B cell (primary cell): ENCODE data around the gene PPP2R5D. TPM values are rescaled to one million over a fixed set of nuclear protein-coding genes. Genes with fewer than 3 reads are reported as not detected.

Experiments used
- ATAC-seq: fragments of 200-7000 bp; cut with Tn5 transposase; one replicate; pipeline ENCODE4 v1.10.0; 2021; ENCODE audit warnings: low read depth, mild to moderate bottlenecking, moderate number of reproducible peaks, moderate library complexity
- CTCF ChIA-PET: fragments of 350-600 bp; sonication (Branson Sonifier 250); formaldehyde crosslinking; loops from one replicate; lab custom pipeline; 2021; ENCODE audit warnings: antibody characterized with exemption, inconsistent platforms; lab: Charles Lee
- POLR2A ChIA-PET: fragments of 350-600 bp; sonication (Branson Sonifier 250); formaldehyde crosslinking; loops from one replicate; lab custom pipeline; 2021; ENCODE audit warnings: antibody characterized with exemption; lab: Charles Lee
- DNase-seq: peaks from one replicate; pipeline ENCODE4 v3.0.0; 2013
- H2AFZ ChIP-seq: 2 replicates; pipeline ENCODE4 v1.6.1; 2012; ENCODE audit warnings: mild to moderate bottlenecking, low read depth, low read length; ENCODE audit not compliant: insufficient read depth, poor library complexity, severe bottlenecking
- H3K27ac ChIP-seq, 2 donors: 1 replicate in 1 of 2; 2 replicates in 1 of 2; pipeline ENCODE4 v1.5.1; 2012 to 2013; ENCODE audit warnings: low read length in 2 of 2, mild to moderate bottlenecking in 2 of 2, moderate library complexity in 1 of 2
- H3K27me3 ChIP-seq, 4 experiments: fragments of 200-600 bp in 1 of 4; sonication (generic) in 1 of 4; replicated peaks in 1 of 4; 1 replicate in 2 of 4; 2 replicates in 2 of 4; pipeline versions ENCODE4 v1.6.1 to v1.7.0; 2013 to 2016; ENCODE audit warnings: low read length in 3 of 4, mild to moderate bottlenecking in 2 of 4, mixed read lengths in 1 of 4, moderate library complexity in 1 of 4; ENCODE audit not compliant: insufficient read depth in 4 of 4, control insufficient read depth in 3 of 4; ENCODE audit errors: control extremely low read depth in 1 of 4
- H3K36me3 ChIP-seq, 2 experiments: replicated peaks in 1 of 2; 1 replicate in 1 of 2; 2 replicates in 1 of 2; pipeline versions ENCODE4 v1.6.1 to v1.7.1; 2013; ENCODE audit warnings: low read length in 1 of 2; ENCODE audit not compliant: insufficient read depth in 2 of 2, control insufficient read depth in 1 of 2; ENCODE audit errors: control extremely low read depth in 1 of 2, extremely low read depth in 1 of 2
- H3K4me1 ChIP-seq, 2 donors: fragments of 200-600 bp in 1 of 2; sonication (generic) in 1 of 2; 1 replicate in 1 of 2; 2 replicates in 1 of 2; pipeline versions ENCODE4 v1.5.1 to v1.6.1; 2013 to 2017; ENCODE audit warnings: low read length in 2 of 2; ENCODE audit not compliant: control insufficient read depth in 2 of 2, insufficient read depth in 2 of 2
- H3K4me2 ChIP-seq: replicated peaks from 2 replicates; pipeline ENCODE3; 2012; ENCODE audit warnings: mild to moderate bottlenecking, low read depth, low read length; ENCODE audit not compliant: poor library complexity, severe bottlenecking
- H3K4me3 ChIP-seq, 5 experiments: fragments of 200-600 bp in 1 of 5; sonication (generic) in 1 of 5; 1 replicate in 3 of 5; 2 replicates in 2 of 5; pipeline versions ENCODE4 v1.5.1 to v1.7.0; 2011 to 2016; ENCODE audit warnings: low read length in 4 of 5, mild to moderate bottlenecking in 4 of 5, low read depth in 2 of 5, control low read depth in 1 of 5, moderate library complexity in 1 of 5; ENCODE audit not compliant: insufficient read depth in 1 of 5; ENCODE audit errors: control extremely low read depth in 1 of 5, extremely low read depth in 1 of 5
- H3K79me2 ChIP-seq: fragments of 200-600 bp; sonication (generic); one replicate; pipeline ENCODE4 v1.6.0; 2016; ENCODE audit warnings: low read length; ENCODE audit not compliant: control insufficient read depth, insufficient read depth
- H3K9ac ChIP-seq: fragments of 200-600 bp; sonication (generic); 2 replicates; pipeline ENCODE4 v1.6.1; 2017; ENCODE audit warnings: mild to moderate bottlenecking, low read length, moderate library complexity
- H3K9me3 ChIP-seq, 3 donors: one replicate each; pipeline versions ENCODE4 v1.6.1 to v1.7.1; 2013; ENCODE audit warnings: low read length in 2 of 3; ENCODE audit not compliant: control insufficient read depth in 2 of 3, insufficient read depth in 1 of 3; ENCODE audit errors: control extremely low read depth in 1 of 3
- H4K20me1 ChIP-seq: 2 replicates; pipeline ENCODE4 v1.6.0; 2012; ENCODE audit warnings: mild to moderate bottlenecking, low read length; ENCODE audit not compliant: insufficient read depth, control insufficient read depth, poor library complexity, severe bottlenecking
- H3K27ac Mint-ChIP-seq: one replicate; pipeline ENCODE4 v1.8.0; 2021; ENCODE audit warnings: mixed read lengths
- H3K27me3 Mint-ChIP-seq: one replicate; pipeline ENCODE4 v1.8.0; 2021; ENCODE audit warnings: mixed read lengths
- H3K4me1 Mint-ChIP-seq: one replicate; pipeline ENCODE4 v1.8.0; 2021; ENCODE audit warnings: mixed read lengths
- H3K4me3 Mint-ChIP-seq: one replicate; pipeline ENCODE4 v1.8.0; 2021; ENCODE audit warnings: mixed read lengths
- H3K9me3 Mint-ChIP-seq: one replicate; pipeline ENCODE4 v1.8.0; 2022; ENCODE audit warnings: mixed read lengths; ENCODE audit not compliant: insufficient read depth
- EZH2 ChIP-seq: IDR thresholded peaks from 2 replicates; pipeline ENCODE4 v1.6.1; 2012; ENCODE audit warnings: borderline replicate concordance, low read depth, mild to moderate bottlenecking, moderate library complexity, low read length; ENCODE audit not compliant: insufficient read depth, poor library complexity, severe bottlenecking
- WGBS: methylation state at CpG from one replicate; pipeline ENCODE4 v1.1.5; 2013; ENCODE audit warnings: missing lambda C conversion rate; ENCODE audit not compliant: insufficient coverage; 5-methylcytosine and 5-hydroxymethylcytosine counted together
- intact Hi-C: fragments of 100-400 bp; cut with micrococcal nuclease; formaldehyde crosslinking; loops from one replicate; pipeline ENCODE4 v1.10.0; 2022
- polyA plus RNA-seq: library from polyadenylated mRNA; depleted of rRNA; stranded (reverse); fragments of >200 nt; gene quantifications from 2 replicates; pipeline ENCODE4 v1.2.3, GENCODE V29; 2012
- total RNA-seq, 2 donors: library from RNA; stranded (reverse); fragments of 120-200 nt in 1 of 2; gene quantifications; 1 replicate in 1 of 2; 2 replicates in 1 of 2; pipeline versions ENCODE4 v1.2.3 to v1.2.4, GENCODE V29; 2013 to 2022
- TF ChIP-seq, protein P1 (sequence below): fragments of 200-600 bp; IDR thresholded peaks from one replicate; pipeline ENCODE4 v1.8.0; 2022; ENCODE audit warnings: antibody characterized with exemption, mild to moderate bottlenecking

The PPP2R5D gene
- total and polyA plus RNA-seq, 2 donors (not counting 1 experiment from before 2014, with no cell fraction given): 23.2 to 23.6 TPM

DNA sequence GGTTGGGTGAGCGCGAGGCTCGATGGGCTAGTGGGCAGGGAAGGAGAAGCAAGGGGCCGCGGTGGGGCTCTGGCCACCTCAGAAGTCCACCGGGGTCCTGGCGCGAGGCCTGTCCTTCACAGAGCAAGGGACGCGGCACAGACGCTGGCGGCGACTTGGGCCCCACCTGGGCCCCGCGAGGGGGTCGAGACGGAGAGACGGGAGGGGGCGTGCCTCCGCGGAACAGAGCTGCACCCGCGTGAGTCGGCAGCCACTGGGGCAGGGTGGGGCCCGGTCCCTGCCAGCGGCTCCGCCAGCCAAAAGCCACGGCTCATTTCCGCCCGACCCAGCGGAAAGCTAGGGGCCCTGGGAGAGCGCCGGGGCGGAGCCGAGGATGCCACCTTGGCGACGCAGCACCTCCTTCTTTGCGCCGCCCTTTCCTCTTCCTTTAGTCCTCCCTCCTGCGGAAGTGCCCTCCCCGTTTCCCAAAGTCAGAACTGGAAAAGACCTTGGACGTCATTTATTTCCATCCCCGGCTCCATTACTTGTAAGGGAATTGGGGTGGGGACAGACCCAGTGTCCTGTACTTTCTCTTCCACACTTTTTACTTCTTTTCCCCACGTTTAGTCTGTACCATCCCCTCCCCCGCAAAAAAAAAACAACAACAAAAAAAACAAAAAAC, 69.3 kb downstream of the PPP2R5D start, which contains the start of gene CUL7:
Gene CUL7 (minus strand): TSS at position 307 of the 661 bp plus-strand sequence. CDS start 1,063 bp downstream, outside the sequence.
- WGBS: under 1% methylated on average over 39 of the region's 45 CpGs
- Mint-ChIP-seq H3K4me3 (peak within 1 kb of the TSS; percentile 94), H3K27me3 (no peaks in the 10 kb centered on the region), H3K4me1 (peaks cover 37% of the 10 kb centered on the region), H3K9me3 (no peaks in the 10 kb centered on the region), H3K27ac (peak within 1 kb of the TSS; percentile 95)
- DNase-seq: peak; percentile 85
- peaks cover 0 to 23% of the 10 kb centered on the region in 2 experiments for H3K36me3 ChIP-seq
- peak; percentile 98 for ATAC-seq
- H3K9me3 ChIP-seq: no peaks in the 10 kb centered on the region
- intact Hi-C loops: loop anchor here (1.0 to 10.0 kb wide), 2 partner anchors 39 to 479 kb away; partner anchors contain the start of gene KLHDC3
- H3K9ac ChIP-seq: peak within 1 kb of the TSS; percentile 77
- H3K4me3 ChIP-seq: peak within 1 kb of the TSS; percentile 24 to 84 (median 76)
- H3K4me2 ChIP-seq: peak within 1 kb of the TSS; percentile 77
- H3K27me3 ChIP-seq: no peaks in the 10 kb centered on the region
- peak within 1 kb of the TSS; percentile 81 for H2AFZ ChIP-seq
- H3K4me1 ChIP-seq: peaks cover 22 to 25% of the 10 kb centered on the region in 2 donors
- H3K27ac ChIP-seq: peak within 1 kb of the TSS; percentile 73 to 85
- no peak for TF ChIP-seq EZH2
- TF ChIP-seq, protein P1, sequence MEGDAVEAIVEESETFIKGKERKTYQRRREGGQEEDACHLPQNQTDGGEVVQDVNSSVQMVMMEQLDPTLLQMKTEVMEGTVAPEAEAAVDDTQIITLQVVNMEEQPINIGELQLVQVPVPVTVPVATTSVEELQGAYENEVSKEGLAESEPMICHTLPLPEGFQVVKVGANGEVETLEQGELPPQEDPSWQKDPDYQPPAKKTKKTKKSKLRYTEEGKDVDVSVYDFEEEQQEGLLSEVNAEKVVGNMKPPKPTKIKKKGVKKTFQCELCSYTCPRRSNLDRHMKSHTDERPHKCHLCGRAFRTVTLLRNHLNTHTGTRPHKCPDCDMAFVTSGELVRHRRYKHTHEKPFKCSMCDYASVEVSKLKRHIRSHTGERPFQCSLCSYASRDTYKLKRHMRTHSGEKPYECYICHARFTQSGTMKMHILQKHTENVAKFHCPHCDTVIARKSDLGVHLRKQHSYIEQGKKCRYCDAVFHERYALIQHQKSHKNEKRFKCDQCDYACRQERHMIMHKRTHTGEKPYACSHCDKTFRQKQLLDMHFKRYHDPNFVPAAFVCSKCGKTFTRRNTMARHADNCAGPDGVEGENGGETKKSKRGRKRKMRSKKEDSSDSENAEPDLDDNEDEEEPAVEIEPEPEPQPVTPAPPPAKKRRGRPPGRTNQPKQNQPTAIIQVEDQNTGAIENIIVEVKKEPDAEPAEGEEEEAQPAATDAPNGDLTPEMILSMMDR: no peak
- H4K20me1 ChIP-seq: peaks cover 11% of the 10 kb centered on the region
- H3K79me2 ChIP-seq: peaks cover 12% of the 10 kb centered on the region
- ChIA-PET POLR2A (interaction anchor here (0.6 to 2.7 kb wide), 9 partner anchors 31 to 1203 kb away, joined by 3 to 12 read pairs (median 4); partner anchors contain the start of genes CNPY3, KLHDC3, MEA1 and RRP36), CTCF (interaction anchor here (1.9 kb wide), 1 partner anchor 39 kb away, joined by 5 read pairs; no protein-coding TSS in a partner anchor)
